Stimulated activated CD8-positive, alpha-beta memory T cell treated with anti-CD3 and anti-CD28 coated beads, Interleukin-12 subunit alpha, Interleukin-12 subunit beta, amount 100 ng/mL, for 24 hours (primary cell): Measurements from ENCODE around the gene RFWD3.
A peak's percentile ranks its signal among the peaks of the same experiment; 100 is the strongest.

Experiments
- DNase-seq: peaks from one replicate; pipeline ENCODE4 v3.0.0-alpha.2; 2020; ENCODE audit errors: extremely low read depth

RFWD3 gene

DNA sequence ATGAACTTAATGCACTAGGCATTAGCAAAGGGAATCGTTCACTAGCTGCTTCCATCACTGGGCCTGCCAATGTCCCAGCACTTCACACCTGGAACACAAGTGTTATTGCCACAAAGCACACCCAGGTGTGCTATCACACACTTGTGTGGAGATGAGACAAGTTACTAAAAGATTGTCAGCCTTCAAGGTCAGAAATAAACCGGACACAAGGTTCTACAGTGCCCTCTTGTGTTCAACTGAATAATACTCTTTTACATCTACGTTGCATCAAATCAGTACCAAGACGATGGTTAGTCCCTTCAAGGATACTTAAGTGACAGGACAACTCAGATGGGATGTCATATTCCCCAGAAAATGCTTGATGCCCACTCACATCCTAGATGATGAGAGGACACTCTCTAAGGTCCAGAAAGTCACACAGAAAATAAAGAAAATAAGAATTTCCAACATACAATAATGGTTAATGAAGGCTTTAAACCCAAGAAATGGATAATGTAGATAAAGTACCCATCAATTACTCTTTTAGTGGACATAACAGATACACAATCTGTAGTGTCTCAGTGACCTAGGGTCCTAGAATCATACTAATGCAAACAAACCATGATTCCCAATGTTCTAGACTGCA is 43.4 kb downstream of the RFWD3 start:
- no peak for DNase-seq

- no peak for DNase-seq
Observed at GRCh38 chr16:74622005-74622404, 44.7 kb downstream of the RFWD3 start.

DNA sequence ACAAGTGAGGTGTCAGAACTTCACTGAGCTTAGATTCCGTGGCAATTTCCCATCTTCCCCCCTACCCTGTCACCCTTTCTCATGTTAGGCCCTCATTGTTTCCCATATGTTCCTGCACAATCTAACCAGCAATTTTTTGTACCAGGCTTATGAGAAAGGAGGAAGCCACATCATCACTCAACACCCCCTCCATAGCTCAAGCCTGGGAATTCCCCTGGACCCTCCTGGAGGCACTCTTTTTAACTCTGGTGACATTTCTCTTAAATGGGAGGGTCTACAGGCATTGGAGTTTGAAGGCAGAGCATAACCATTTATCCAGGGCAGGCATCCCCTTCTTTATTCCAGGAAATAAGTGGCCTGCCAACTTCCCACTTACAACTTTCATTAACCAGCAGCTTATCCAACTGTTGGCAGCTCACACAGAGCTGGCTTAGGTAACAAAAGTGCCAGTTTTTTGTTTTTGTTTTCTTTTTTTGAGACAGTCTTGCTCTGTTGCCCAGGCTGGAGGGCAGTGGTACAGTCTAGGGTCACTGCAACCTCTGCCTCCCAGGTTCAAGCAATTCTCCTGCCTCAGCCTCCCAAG is 49.4 kb downstream of the RFWD3 start:
- DNase-seq = no peak

DNA sequence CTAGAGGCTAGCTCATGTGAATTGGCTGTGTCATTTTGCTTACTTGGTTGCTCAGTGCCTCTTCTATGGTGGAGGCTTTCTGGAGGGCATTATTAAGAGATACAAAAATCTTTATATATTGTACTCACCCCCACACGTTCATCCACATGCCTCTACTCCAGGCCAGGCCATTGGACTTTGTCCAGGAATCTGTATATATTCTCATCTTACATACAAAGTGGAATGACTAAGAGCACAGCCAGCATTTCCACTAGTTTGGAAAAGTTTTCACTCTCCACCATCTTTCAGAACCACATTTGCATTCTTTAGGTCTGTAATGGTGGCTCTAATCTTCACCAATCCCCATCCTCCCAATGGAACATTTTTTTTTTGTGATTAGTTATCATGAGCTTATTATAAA is 55.0 kb downstream of the RFWD3 start:
- DNase-seq = no peak

- no peak for DNase-seq
Observed at GRCh38 chr16:74608944-74609343, 57.7 kb downstream of the RFWD3 start.

- no peak for DNase-seq
Observed at GRCh38 chr16:74608381-74608780, 58.3 kb downstream of the RFWD3 start.

DNA sequence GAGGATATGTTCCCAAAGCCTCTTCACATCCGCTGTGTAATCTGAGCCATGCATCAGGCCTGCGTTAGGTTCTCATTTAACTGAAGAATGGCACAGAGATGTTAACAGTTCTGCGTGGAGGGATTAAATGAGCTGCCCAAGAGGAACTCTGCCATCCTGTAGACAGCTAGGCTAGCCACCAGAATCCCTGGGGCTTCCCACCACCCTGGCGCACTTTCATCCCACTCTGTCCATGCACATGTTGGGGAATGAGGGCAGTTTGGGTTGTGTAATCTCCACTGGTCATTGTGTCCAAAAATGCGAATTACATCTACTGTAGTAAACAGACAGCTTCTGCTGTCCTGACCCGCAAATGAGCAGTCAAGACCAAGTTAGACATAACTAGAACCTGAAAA is 58.7 kb downstream of the RFWD3 start:
- DNase-seq = no peak

GRCh38 chr16:74607310-74607961 is 59.2 kb downstream of the RFWD3 start:
- no peak for DNase-seq

DNA sequence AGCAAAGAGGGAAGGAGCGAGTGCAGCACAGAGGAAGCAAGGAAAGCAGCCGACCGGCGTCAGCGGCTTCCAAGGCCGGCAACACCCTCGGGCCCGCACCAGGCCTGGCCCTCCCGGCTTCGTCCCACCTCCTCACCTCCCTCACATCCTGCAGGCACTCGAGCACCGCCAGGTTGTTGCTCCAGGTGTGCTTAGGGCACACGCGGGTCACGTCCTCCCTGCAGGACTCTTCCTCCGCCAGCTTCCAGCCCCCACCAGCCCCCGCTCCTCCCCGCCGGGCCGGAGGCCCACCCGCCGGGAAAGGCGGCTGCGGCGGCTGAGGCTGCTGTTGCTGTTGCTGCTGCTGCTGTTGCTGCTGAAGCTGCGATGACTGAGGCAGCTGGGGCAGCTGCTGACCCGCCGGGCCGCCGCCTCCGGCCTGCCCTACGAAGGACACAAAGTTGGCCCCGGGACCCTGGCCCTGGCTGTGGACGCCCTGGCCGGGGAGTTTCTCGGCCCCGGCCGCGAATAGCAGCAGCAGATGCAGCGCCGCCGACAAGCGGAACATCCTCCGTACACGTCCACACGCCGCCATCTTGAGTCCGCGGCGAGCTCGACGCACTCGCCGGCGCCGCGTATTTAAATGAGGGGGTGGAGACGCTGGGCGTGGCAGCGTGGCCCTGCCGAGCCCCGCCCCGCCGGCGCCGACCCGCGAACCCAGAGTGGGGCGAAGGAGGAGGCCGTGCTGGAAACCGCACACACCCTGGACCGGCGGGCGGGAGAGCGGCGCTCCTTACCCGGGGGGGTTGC is 60.0 kb downstream of the RFWD3 start, which contains the start of gene GLG1:
GLG1 (minus strand) TSS at position 594 of the 789 bp plus-strand sequence; CDS start at position 574, 20 bp downstream.
- peak; percentile 75 for DNase-seq

DNA sequence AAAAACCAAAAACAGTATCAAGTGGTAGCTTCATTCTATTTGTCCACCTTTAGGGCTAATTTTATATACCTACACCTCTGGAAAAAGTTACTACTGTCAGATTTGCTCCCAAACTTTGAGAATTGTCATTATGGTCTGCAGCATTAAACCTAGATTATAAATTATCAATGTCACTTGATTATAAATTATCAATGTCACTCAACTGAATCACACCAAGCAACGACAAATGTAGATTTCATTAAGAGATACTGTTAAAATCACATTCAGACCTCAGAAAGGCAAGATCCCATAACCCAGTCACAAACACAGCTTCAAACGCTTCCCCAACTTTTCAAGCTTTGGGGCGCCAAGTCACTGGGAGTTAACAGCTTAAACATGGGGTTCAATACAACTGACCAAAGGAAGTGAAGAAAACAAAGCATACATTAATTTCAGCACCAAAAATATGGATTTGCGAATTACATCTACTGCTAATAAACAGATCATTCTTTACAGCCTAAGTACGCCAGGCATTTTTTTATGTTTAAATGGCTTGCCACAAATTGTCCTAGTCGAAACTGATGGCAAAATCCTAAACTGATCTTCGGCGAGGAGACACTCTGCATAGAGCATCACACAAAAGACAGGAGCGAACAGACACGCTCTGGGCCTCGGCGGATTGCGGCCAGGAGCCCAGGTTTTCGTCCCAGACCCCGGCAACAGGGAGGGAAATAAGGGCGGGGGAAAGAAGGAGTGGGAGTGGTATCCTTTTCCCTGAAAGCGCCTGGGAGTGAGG is 60.7 kb downstream of the RFWD3 start:
- DNase-seq = no peak

- DNase-seq = no peak
Observed at GRCh38 chr16:74605332-74605731, 61.3 kb downstream of the RFWD3 start.

DNA sequence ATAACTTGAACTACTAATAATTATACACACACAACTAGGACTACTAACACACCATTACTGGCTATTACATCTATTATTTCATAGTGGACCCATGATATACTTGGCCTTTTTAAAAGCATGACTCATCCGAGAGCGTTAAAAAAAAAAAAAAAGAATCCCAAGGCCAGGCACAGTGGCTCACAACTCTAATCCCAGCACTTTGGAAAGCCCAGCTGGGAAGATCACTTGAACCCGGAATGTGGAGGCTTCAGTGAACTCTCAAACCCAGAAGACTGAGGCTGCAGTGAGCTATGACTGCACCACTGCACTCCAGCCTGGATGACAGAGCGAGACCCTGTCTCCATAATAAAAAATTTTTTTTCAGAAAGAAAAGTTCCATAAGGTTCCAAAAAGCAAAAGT is 62.8 kb downstream of the RFWD3 start:
- DNase-seq = no peak

DNA sequence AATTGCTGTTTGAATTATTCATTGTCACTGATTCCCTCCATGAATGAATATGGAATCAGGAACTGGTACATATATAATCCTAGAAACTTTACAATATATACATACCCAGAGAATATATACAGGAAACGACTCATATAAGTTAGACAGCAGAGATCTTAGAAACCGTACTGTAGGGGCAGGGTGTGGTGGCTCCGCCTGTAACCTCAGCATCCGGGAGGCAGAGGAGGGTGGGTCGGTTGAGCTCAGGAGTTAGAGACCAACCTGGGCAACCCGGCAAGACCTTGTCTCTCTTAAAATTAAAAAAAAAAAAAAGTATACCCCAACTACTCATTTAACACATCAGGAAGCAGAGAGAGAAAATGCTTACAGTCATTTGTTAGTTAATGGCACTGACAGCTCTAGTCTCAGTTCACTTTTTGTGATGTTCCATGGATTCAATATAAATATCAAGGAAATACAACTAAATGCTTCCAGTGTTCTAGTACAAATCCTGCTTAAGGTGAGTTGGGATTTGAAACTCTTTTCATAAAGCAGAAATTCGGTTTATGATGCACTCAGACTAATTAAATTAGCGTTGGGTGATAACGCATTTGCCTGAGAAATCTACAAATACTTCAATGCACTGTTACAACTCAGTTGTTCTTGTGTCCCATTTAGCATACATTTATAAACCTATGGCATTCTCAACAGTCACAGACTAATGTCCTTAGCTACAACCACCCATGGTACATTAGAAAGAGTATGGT is 65.4 kb downstream of the RFWD3 start:
- DNase-seq = no peak

- DNase-seq = no peak
Observed at GRCh38 chr16:74596586-74596985, 70.1 kb downstream of the RFWD3 start.

DNA sequence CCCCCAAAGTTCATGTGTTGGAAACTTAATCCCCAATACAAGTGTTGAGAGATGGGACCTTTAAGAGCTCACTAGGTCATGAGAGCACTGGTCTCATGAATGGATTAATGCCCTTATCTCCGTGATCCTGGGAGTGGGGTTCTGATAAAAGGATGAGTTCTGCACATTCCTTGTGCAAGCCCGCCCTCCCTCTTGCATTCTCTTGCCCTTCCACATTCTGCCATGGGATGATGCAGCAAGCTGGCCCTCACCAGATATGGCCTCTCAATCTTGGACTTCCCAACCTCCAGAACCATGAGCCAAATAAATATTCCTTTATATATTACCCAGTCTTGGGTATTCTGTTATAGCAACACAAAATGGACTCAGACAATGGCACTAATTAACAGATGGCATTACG is 73.8 kb downstream of the RFWD3 start:
- no peak for DNase-seq

GRCh38 chr16:74591876-74592650 is 74.6 kb downstream of the RFWD3 start:
- no peak for DNase-seq

DNA sequence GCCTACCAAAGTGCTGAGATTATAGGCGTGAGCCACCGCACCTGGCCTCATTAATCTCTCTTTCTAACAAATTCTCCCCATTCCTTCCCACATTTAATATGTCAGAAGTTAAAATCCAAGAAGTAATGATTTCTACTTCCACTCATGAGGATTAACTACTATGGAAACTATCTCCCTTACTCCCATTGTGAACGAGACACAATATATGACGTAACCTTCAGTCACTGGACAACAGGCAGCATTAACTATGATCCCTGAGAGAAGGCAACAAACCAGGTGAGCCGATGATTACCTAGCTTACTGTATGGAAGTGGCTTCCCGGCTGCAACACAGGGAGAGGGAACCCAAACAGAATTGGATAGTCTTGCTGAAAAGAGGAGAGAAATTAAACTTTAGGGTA is 79.7 kb downstream of the RFWD3 start:
- no peak for DNase-seq

GRCh38 chr16:74585846-74586443 is 80.7 kb downstream of the RFWD3 start:
- no peak for DNase-seq

- DNase-seq = no peak
Observed at GRCh38 chr16:74583926-74584666, 82.6 kb downstream of the RFWD3 start.
